ENCODE data around the gene TBR1.

GRCh38 chr2:161400076-161400475 is 16.0 kb upstream of the TBR1 start:
- TF ChIP-seq CTCF (IDR thresholded peaks at IDR 0.05) (no peak), POLR2A (IDR thresholded peaks at IDR 0.05) (no peak)

Data from right lobe of liver (tissue), 4 donors.